A673 (cell line): ENCODE results near the gene ATP6V0E1.

Source experiments
- CTCF ChIP-seq: fragments of 300-800, 200-600 bp; sonication (generic); conservative IDR thresholded peaks from 2 replicates; pipeline ENCODE4 v1.5.1; 2017; ENCODE audit warnings: low read depth, mild to moderate bottlenecking, antibody characterized with exemption, low read length, moderate library complexity, mixed read lengths
- EZH2 ChIP-seq: fragments of 200-600 bp; sonication (generic); IDR thresholded peaks from 2 replicates; pipeline ENCODE4 v1.6.1; 2017; ENCODE audit warnings: borderline replicate concordance, low read depth, mild to moderate bottlenecking, mixed read lengths, antibody characterized with exemption, low read length; ENCODE audit not compliant: poor library complexity, severe bottlenecking

DNA sequence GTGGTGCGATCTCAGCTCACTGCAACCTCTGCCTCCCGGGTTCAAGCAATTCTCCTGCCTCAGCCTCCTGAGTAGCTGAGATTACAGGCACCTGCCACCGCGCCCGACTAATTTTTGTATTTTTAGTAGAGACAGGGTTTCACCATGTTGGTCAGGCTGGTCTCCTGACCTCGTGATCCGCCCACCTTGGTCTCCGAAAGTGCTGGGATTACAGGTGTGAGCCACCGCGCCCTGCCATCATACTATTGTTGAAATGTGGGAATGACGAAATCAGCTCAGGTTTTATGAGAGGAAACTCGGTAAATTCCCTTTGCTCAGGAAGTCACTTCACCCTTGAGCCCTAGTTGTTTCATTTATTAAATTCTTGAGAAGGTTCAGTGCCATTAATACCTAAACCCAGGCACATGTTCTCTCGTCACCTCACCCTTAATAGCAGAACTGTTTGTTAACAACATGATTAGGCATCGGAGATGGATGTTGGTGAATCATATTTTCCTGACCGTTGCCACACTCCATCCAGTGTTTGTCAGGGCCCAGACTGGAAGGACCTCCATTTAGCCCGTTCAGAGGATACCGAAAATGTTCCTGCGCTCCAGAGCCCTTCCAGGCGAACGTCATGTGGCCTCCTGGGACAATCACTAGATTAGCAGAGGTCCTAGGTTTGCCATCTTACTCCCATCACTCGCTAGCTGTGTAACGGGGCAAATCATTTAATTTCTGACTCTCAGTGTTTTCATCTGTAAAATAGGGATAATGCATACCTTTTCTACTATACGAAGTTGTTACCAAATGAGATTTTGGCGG, 52.5 kb downstream of the ATP6V0E1 start:
- TF ChIP-seq CTCF (no peak), EZH2 (no peak)
